Measurements from ENCODE around the gene CYGB. TPM values are rescaled to one million over a fixed set of nuclear protein-coding genes. Genes with fewer than 3 reads are reported as not detected.

Gene CYGB
- total RNA-seq, 4 donors from 2014 or later, result 12.6 to 23.2 (median 18.8) TPM

DNA sequence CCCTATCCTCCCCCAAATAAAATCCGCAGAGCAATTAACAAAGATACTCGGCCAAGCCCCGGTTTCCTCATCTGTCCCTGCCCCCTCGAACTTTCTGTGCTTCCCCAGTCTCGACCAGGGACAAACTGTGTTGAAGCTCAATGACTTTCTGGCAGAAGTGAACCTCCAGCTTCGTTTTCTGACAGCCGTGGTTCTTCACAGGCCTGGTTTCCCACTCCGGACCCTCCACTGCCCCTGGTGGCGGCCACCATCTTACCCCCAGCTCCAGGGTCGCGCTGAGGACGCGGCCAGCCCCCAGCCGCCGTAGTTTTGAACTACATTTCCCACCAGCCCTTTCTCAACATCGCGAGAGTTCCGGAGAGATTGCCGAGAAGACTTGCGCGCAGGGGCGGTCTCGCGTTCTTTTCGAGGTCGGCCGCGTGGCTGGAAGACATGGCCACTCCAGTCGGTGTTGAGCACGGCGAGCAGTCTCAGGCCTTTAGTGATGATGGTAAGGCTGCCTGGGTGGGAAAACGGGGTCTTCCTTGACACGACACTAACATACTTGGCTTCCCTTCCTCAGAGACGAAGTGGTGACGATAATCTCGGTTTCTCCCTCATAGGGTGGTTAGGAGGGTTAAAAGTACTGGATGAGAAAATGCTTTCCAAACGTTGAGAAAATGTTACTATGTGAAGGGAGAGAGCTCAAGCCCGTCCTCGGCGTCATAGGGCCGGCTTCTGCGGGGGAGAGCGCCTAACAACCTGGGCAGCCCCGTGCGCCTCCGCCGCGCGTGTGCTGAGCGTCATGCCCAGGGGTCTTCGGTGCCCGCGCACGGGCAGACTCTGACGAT is 20.1 kb upstream of the CYGB start:
- peak; percentile 96 for TF ChIP-seq POLR2AphosphoS5 (IDR thresholded peaks at IDR 0.05)
- TF ChIP-seq POLR2A (IDR thresholded peaks at IDR 0.05), result peak in 1 of 2 donors; percentile 71
- TF ChIP-seq, protein P1, sequence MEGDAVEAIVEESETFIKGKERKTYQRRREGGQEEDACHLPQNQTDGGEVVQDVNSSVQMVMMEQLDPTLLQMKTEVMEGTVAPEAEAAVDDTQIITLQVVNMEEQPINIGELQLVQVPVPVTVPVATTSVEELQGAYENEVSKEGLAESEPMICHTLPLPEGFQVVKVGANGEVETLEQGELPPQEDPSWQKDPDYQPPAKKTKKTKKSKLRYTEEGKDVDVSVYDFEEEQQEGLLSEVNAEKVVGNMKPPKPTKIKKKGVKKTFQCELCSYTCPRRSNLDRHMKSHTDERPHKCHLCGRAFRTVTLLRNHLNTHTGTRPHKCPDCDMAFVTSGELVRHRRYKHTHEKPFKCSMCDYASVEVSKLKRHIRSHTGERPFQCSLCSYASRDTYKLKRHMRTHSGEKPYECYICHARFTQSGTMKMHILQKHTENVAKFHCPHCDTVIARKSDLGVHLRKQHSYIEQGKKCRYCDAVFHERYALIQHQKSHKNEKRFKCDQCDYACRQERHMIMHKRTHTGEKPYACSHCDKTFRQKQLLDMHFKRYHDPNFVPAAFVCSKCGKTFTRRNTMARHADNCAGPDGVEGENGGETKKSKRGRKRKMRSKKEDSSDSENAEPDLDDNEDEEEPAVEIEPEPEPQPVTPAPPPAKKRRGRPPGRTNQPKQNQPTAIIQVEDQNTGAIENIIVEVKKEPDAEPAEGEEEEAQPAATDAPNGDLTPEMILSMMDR (IDR thresholded peaks at IDR 0.05), result peak in 3 of 4 experiments; percentile 54 to 78 (median 62)
- no peak for TF ChIP-seq EP300 (IDR thresholded peaks at IDR 0.05)
- ATAC-seq, result peak; percentile 92
- H3K4me3 ChIP-seq, result peak overlapping the region; percentile 44 to 76
- no peaks in the 10 kb centered on the region for H3K27me3 ChIP-seq
- WGBS, 2 donors (ENCODE audit: low coverage in 1 of 2), result 0 to 1% methylated on average over 11 to 32 of the region's 55 CpGs
- H3K27ac ChIP-seq, result peak overlapping the region; percentile 62 to 94 (median 90)
- H3K36me3 ChIP-seq, result peaks cover 0 to 11% of the 10 kb centered on the region in 2 donors
- no peaks in the 10 kb centered on the region for H3K9me3 ChIP-seq
- H3K4me1 ChIP-seq, result peaks cover 5 to 78% (median 22%) of the 10 kb centered on the region in 3 donors

DNA sequence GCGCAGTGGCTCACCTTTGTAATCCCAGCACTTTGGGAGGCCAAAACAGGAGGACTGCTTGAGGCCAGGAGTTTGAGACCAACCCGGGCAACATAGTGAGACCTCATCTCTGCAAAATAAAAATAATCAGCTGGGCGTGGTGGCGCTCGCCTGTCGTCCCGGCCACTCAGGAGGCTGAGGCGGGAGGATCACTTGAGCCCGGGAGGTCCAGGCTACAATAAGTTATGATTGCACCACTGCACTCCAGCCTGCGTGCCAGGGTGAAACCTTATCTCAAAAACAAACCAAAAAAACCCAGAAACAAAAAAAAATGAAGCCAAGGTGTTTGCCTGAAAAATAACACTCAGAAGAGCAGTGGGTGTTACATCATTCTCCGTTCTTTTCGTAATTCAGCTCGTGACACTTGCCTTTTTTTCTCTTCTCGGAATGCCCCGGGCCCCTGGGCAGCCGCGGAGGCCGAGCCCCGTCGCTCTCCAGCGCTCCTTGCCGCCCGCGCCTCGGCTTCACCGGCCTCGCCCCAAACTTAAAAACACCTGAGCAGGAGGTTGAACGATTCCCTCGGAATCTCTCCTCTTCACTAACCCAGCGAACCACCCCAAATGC is 19.4 kb upstream of the CYGB start:
- 31 to 41% methylated on average over 19 to 29 of the region's 30 CpGs for WGBS, 2 donors (ENCODE audit: low coverage in 1 of 2)
- Histone ChIP-seq H3K27me3 (no peaks in the 10 kb centered on the region), H3K9me3 (no peaks in the 10 kb centered on the region), H3K4me3 (peak overlapping the region; percentile 44 to 76), H3K27ac (peak overlapping the region; percentile 59 to 94 (median 90)), H3K4me1 (peaks cover 5 to 72% (median 22%) of the 10 kb centered on the region in 3 donors), H3K36me3 (peaks cover 0 to 6% of the 10 kb centered on the region in 2 donors)
- TF ChIP-seq POLR2AphosphoS5 (IDR thresholded peaks at IDR 0.05) (no peak), POLR2A (IDR thresholded peaks at IDR 0.05) (no peak), EP300 (IDR thresholded peaks at IDR 0.05) (no peak)
- TF ChIP-seq, protein P1 (IDR thresholded peaks at IDR 0.05), result no peak
- peak; percentile 59 for ATAC-seq

DNA sequence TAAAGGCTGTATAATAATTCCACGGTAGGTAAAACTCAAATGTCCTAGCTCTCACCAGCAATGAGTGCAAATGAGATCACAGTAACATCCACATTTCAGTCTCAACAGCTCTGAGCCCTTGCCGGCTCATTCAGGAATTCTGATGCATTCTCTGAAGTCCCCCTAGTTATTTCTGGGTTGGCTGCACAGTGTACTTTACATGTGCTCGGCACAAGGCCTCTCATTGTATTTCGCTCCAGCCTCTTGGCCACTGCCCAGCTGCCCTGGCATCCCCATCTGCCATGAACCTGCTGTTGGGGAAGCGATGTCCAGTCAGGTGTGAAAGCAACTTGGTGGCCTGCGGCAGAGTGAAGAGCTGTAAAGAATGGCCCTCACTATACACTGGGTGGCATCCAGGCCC is 16.6 kb upstream of the CYGB start:
- Histone ChIP-seq H3K4me3 (no peak overlapping the region), H3K36me3 (no peaks in the 10 kb centered on the region), H3K4me1 (peaks cover 2 to 45% (median 3%) of the 10 kb centered on the region in 3 donors), H3K9me3 (no peaks in the 10 kb centered on the region), H3K27me3 (no peaks in the 10 kb centered on the region), H3K27ac (no peak overlapping the region)
- TF ChIP-seq POLR2A (IDR thresholded peaks at IDR 0.05) (no peak), POLR2AphosphoS5 (IDR thresholded peaks at IDR 0.05) (no peak), EP300 (IDR thresholded peaks at IDR 0.05) (no peak)
- TF ChIP-seq, protein P1 (IDR thresholded peaks at IDR 0.05), result no peak
- WGBS, 2 donors (ENCODE audit: low coverage in 1 of 2), result 0 to 61% methylated on average over 1 to 5 of the region's 6 CpGs
- no peak for ATAC-seq

DNA sequence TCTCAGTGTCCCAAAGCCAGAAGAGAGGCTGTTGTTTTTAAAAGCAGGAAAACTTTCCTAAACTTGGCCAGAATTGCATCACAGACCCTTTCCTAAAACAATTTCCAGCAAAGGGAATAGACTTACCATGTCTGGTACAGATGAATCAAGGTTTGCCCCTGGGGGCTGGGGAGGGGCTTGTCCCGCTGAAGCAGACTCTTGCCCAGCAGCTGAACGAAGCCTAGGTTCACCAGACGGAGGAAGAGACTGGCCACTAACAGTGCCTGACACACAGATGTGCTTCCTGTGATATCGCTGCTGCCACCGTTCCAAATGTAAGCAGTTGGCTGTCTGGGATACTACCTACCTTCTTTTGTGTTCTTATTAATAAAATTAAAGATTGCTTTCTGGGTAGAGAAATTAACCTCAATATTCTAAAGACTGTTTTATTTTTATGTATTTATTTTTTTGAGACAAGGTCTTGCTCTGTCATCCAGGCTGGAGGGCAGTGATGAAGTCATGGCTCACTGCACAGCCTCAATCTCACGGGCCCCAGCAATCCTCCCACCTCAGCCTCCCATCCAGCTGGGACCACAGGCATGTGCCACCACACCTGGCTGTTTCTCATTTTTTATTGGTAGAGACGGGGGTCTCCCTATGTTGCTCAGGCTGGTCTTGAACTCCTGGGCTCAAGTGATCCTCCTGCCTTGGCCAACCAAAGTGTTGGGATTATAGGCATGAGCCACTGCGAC is 15.8 kb upstream of the CYGB start:
- no peak for ATAC-seq
- Histone ChIP-seq H3K36me3 (no peaks in the 10 kb centered on the region), H3K4me1 (peaks cover 0 to 37% (median 0%) of the 10 kb centered on the region in 3 donors), H3K9me3 (no peaks in the 10 kb centered on the region), H3K4me3 (no peak overlapping the region), H3K27me3 (no peaks in the 10 kb centered on the region), H3K27ac (no peak overlapping the region)
- WGBS, 2 donors (ENCODE audit: low coverage in 1 of 2), result 70 to 90% methylated on average over 2 to 7 of the region's 8 CpGs
- TF ChIP-seq POLR2AphosphoS5 (IDR thresholded peaks at IDR 0.05) (no peak), EP300 (IDR thresholded peaks at IDR 0.05) (no peak), POLR2A (IDR thresholded peaks at IDR 0.05) (no peak)
- TF ChIP-seq, protein P1 (IDR thresholded peaks at IDR 0.05), result no peak

Data from gastroesophageal sphincter (tissue), 4 donors.